ENCODE data around the gene CAPZB. TPM values are rescaled to one million over a fixed set of nuclear protein-coding genes. Genes with fewer than 3 reads are reported as not detected.

CAPZB gene
- total and polyA plus RNA-seq, 2 donors (not counting 3 experiments of a cell fraction or from before 2014, with no cell fraction given): 196 to 347 TPM

- BruUV-seq (replicated peaks): no TSS peak
- Histone ChIP-seq H3K36me3 (ENCODE audit: control insufficient read depth in 2 of 2, extremely low read depth in 1 of 2, insufficient read depth in 2 of 2, low read length in 2 of 2) (peaks cover 0 to 9% of the 10 kb centered on the region in 2 experiments), H3K4me2 (ENCODE audit: insufficient read depth, low read length) (no peak overlapping the region), H3K4me3 (replicated peaks in 1 of 3; ENCODE audit: insufficient read depth in 1 of 3, low read depth in 1 of 3, low read length in 3 of 3) (no peak overlapping the region), H3K4me1 (ENCODE audit: control insufficient read depth, extremely low read depth, insufficient read depth, low read length) (peaks cover 7% of the 10 kb centered on the region), H4K20me1 (replicated peaks; ENCODE audit: control insufficient read depth, extremely low read depth, insufficient read depth, low read length) (peaks cover 6% of the 10 kb centered on the region), H3K9me3 (replicated peaks; ENCODE audit: control insufficient read depth, insufficient read depth, low read length) (no peaks in the 10 kb centered on the region), H2AFZ (ENCODE audit: low read depth, low read length) (no peak overlapping the region), H3K27ac (ENCODE audit: insufficient read depth, low read depth, low read length) (no peak overlapping the region), H3K27me3 (ENCODE audit: control insufficient read depth in 2 of 2, insufficient read depth in 2 of 2, low read length in 2 of 2) (no peaks in the 10 kb centered on the region), H3K9me1 (replicated peaks; ENCODE audit: control insufficient read depth, extremely low read depth, insufficient read depth, low read length) (no peaks in the 10 kb centered on the region), H3K9ac (replicated peaks; ENCODE audit: extremely low read depth, insufficient read depth, low read length) (no peak overlapping the region), H3K79me2 (ENCODE audit: control insufficient read depth, insufficient read depth, low read length) (peaks cover 82% of the 10 kb centered on the region)
- FAIRE-seq: no peak
- no peak for DNase-seq (ENCODE audit: low read depth, low spot score)
- CTCF ChIA-PET: no interaction called here
- dilution Hi-C loops (cut with MboI; ENCODE audit: extremely low pct_ligation_motif_present, low sequenced_read_pairs) (loop anchor here (25.0 kb wide), 1 partner anchor 219 kb away; the partner anchor contains the start of gene NBL1), intact Hi-C loops (cut with micrococcal nuclease) (no loop called here)
- TF ChIP-seq POLR2A (IDR thresholded peaks at IDR 0.05; ENCODE audit: low read depth, low read length): no peak
- no peak for TF ChIP-seq MAX (IDR thresholded peaks at IDR 0.05; ENCODE audit: insufficient read depth, insufficient read length)
- no peak for TF ChIP-seq MYC (IDR thresholded peaks at IDR 0.05; ENCODE audit: low read depth, low read length)
- TF ChIP-seq FOS (IDR thresholded peaks at IDR 0.05; ENCODE audit: borderline replicate concordance, insufficient read depth, low read length): no peak
- TF ChIP-seq JUN (IDR thresholded peaks at IDR 0.05; ENCODE audit: borderline replicate concordance, insufficient read depth, insufficient read length, low read depth): no peak
- TF ChIP-seq POLR2AphosphoS5 (IDR thresholded peaks at IDR 0.05; ENCODE audit: insufficient read depth, low read depth, low read length): no peak
- TF ChIP-seq CTCF (IDR thresholded peaks at IDR 0.05; ENCODE audit: extremely low read depth in 1 of 2, insufficient read depth in 1 of 2, low read depth in 1 of 2, low read length in 2 of 2): no peak
- TF ChIP-seq GATA2 (IDR thresholded peaks at IDR 0.05; ENCODE audit: insufficient read depth, insufficient read length, low read depth, low read length): no peak
- TF ChIP-seq EZH2 (IDR thresholded peaks at IDR 0.05; ENCODE audit: borderline replicate concordance, low read depth, low read length, severe bottlenecking): no peak
- POLR2A ChIA-PET: no interaction called here
Measured at GRCh38 chr1:19418503-19418971, 66.8 kb downstream of the CAPZB start.
